ENCODE data around the gene KLHL8.

KLHL8 gene

DNA sequence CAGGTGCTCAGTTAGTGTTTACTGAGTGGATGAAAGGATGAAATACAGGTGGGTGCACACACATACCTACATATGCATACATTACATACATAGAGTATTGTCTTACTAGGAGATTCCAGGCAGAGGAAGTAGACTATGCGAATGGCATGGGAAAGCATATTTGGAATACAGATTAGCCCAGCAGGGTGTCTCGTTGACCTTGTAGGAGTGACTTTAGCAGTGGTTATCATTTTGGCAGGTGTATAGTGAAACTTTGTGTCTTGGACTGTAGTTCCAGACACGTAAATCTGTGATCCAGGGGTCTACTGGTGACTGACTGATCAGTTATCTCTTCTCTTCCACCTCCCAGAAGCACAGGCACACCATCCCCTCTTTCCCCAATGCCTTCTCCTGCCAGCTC is 86.3 kb downstream of the KLHL8 start:
- in situ Hi-C loops (cut with HindIII; ENCODE audit: low sequenced_read_pairs) = no loop called here
- no peak for TF ChIP-seq CTCF (IDR thresholded peaks at IDR 0.05; ENCODE audit: low read depth, low read length, missing control alignments)
- no peak overlapping the region for H3K4me3 ChIP-seq (ENCODE audit: low read depth, low read length)
- DNase-seq (ENCODE audit: low read depth) = no peak

GRCh38 chr4:87133183-87133582 is 87.2 kb downstream of the KLHL8 start:
- no peak for DNase-seq (ENCODE audit: low read depth)
- H3K4me3 ChIP-seq (ENCODE audit: low read depth, low read length) = no peak overlapping the region
- in situ Hi-C loops (cut with HindIII; ENCODE audit: low sequenced_read_pairs) = no loop called here
- TF ChIP-seq CTCF (IDR thresholded peaks at IDR 0.05; ENCODE audit: low read depth, low read length, missing control alignments) = no peak

DNA sequence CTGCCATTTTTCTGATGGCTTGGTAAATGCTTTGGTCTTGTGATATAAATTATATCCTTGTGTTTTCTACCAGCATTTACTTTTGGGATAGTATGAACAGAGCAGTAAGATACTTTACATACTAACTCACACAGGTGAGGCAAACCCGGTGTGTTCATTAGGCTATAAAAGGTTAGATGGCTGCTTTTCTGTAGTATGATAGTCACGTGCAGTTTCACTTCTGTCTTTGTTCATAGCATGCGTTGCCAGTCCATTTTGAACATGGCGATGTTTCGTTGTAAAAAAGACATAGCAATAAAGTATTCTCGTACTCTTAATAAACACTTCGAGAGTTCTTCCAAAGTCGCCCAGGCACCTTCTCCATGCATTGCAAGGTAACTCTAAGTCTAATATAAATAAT is 88.4 kb downstream of the KLHL8 start:
- no peak for DNase-seq (ENCODE audit: low read depth)
- in situ Hi-C loops (cut with HindIII; ENCODE audit: low sequenced_read_pairs) = no loop called here
- no peak for TF ChIP-seq CTCF (IDR thresholded peaks at IDR 0.05; ENCODE audit: low read depth, low read length, missing control alignments)
- no peak overlapping the region for H3K4me3 ChIP-seq (ENCODE audit: low read depth, low read length)

DNA sequence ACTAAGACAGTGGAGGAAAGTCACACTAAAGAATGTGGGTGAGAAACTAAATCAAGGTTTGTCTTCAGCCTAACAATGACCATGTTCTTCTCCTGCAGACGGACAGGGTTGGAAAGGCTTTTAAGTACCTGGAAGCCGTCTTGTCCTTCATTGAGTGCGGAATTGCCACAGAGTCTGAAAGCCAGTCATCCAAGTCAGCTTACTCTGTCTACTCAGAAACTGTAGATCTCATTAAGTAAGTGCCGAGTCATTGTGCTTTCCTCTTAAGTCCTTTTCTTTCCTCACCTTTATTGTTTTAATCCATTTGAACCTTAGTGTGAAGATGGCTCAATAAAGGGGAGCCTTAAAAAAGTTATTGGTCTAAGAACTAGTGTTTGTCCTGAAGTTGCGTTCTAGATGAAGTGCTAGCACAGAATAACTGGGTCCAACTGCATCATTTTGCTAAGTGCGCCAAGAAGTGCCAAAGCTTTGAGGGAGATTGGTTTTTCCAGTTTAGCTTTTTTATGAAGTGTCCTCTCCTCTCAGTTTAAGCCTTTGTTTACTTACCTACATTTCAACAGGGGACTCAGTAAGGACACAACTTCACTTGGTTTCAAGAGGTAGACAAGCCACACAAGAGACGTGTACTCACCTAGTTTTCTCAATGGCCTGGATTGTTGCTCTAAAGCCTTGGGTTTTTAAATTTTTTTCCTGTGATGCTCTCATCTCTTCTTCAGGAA is 89.3 kb downstream of the KLHL8 start:
- in situ Hi-C loops (cut with HindIII; ENCODE audit: low sequenced_read_pairs) = no loop called here

GRCh38 chr4:87129681-87130080 is 90.7 kb downstream of the KLHL8 start:
- no peak for DNase-seq (ENCODE audit: low read depth)
- no peak for TF ChIP-seq CTCF (IDR thresholded peaks at IDR 0.05; ENCODE audit: low read depth, low read length, missing control alignments)
- no peak overlapping the region for H3K4me3 ChIP-seq (ENCODE audit: low read depth, low read length)
- in situ Hi-C loops (cut with HindIII; ENCODE audit: low sequenced_read_pairs) = no loop called here

More for the DNA sequence above, 89.3 kb downstream of the KLHL8 start:
- no peak for TF ChIP-seq CTCF (IDR thresholded peaks at IDR 0.05; ENCODE audit: low read depth, low read length, missing control alignments)
- no peak for DNase-seq (ENCODE audit: low read depth)
- no peak overlapping the region for H3K4me3 ChIP-seq (ENCODE audit: low read depth, low read length)

DNA sequence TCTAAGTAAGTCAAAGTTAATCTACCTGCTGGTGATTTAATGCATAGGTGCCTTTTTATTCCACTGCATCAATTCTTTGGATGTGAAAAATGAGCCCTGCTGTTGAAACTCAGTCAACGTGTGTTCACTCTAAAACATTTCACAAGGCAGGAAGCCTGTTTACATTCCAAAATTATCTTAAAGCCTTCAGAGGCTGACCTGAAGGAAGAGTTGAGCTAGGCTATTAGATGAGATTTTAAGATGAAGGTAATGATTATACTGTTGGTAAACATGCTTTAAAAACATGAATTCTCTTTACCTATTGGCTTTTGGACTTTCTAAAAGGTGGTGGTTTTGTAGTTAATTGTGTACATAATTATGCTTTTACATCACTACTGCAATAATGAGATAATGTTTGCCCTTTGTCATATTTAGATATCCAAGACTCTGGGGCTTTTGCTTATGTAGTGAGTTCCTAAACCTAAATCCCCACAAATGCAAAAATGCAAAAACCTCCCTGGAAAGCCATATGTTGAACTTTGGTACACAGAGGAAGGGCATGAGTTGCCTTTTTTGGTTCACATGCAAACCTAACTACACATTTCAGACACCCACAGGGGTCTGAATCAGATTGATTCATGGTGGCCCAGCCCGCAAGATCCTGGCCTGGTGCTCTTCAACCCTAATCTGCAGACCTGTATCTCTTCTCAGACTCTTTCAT is 92.3 kb downstream of the KLHL8 start:
- no peak for DNase-seq (ENCODE audit: low read depth)
- no peak overlapping the region for H3K4me3 ChIP-seq (ENCODE audit: low read depth, low read length)
- TF ChIP-seq CTCF (IDR thresholded peaks at IDR 0.05; ENCODE audit: low read depth, low read length, missing control alignments) = no peak
- in situ Hi-C loops (cut with HindIII; ENCODE audit: low sequenced_read_pairs) = no loop called here
